Measurements from ENCODE around the gene CERS6. TPM values are rescaled to one million over a fixed set of nuclear protein-coding genes. Genes with fewer than 3 reads are reported as not detected.

Gene CERS6
- total and polyA plus RNA-seq, 4 donors = 4.3 to 10.6 (median 6.4) TPM

DNA sequence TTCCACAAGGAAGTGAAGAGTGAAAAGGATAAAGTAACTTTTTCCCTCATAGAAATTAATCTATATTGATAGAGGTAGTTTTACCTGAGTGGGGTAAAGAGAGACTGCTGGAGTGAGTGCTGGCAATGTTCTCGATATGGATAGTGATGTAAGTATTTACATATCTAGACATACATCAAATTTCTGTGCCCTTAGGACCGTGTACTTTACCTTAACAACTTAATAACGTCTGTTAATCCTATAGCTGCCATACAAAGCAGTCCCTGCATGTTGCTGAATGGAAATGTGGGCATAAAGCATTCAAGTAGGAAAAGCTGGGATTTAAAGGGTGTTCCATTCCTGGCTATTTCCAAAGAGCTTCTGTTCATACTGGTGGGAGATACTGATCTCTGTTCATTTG, 184.0 kb downstream of the CERS6 start:
- no peaks in the 10 kb centered on the region for H3K9me3 ChIP-seq (ENCODE audit: control insufficient read depth, low read length)
- no peak overlapping the region for H3K4me3 ChIP-seq (ENCODE audit: low read length in 2 of 2)
- no peaks in the 10 kb centered on the region for H3K27me3 ChIP-seq (ENCODE audit: control insufficient read depth in 1 of 2, insufficient read depth in 2 of 2, low read length in 1 of 2)
- H3K27ac ChIP-seq (ENCODE audit: low read depth in 1 of 2, low read length in 2 of 2) = no peak overlapping the region
- no peak for DNase-seq
- WGBS, 2 donors = 94 to 98% methylated on average over 3 of the region's 3 CpGs
- intact Hi-C loops (cut with DNase I) = no loop called here
- H3K4me1 ChIP-seq (ENCODE audit: control insufficient read depth in 1 of 2, insufficient read depth in 2 of 2, low read length in 2 of 2) = peaks cover 0 to 3% of the 10 kb centered on the region in 2 donors
- H3K36me3 ChIP-seq (ENCODE audit: control insufficient read depth in 1 of 2, insufficient read depth in 2 of 2, low read length in 1 of 2) = no peaks in the 10 kb centered on the region
- ATAC-seq (ENCODE audit: low FRiP score) = no peak

DNA sequence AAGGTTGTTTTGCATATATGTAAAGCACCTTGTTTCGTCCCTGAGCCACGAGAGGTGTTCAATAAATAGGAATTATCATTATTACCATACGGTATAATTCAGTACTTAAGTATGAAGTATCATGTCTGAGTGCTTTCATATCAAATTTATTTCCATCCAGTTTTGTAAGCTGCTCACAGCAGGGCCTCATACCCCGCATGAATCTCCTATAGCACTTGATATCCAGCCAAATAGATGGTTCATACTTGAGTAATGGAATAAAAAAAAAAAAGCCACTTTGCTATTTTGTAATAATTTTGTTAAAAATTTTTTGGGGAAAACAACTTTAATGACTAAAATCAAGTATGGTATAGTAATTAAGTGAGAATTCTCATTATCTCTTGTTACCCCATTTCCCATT, 185.6 kb downstream of the CERS6 start:
- H3K9me3 ChIP-seq (ENCODE audit: control insufficient read depth, low read length) = no peaks in the 10 kb centered on the region
- intact Hi-C loops (cut with DNase I) = no loop called here
- 99% methylated on average over 4 of the region's 4 CpGs for WGBS, 2 donors
- DNase-seq = no peak
- no peak overlapping the region for H3K27ac ChIP-seq (ENCODE audit: low read depth in 1 of 2, low read length in 2 of 2)
- no peaks in the 10 kb centered on the region for H3K4me1 ChIP-seq (ENCODE audit: control insufficient read depth in 1 of 2, insufficient read depth in 2 of 2, low read length in 2 of 2)
- no peak overlapping the region for H3K4me3 ChIP-seq (ENCODE audit: low read length in 2 of 2)
- no peak for ATAC-seq (ENCODE audit: low FRiP score)
- H3K36me3 ChIP-seq (ENCODE audit: control insufficient read depth in 1 of 2, insufficient read depth in 2 of 2, low read length in 1 of 2) = no peaks in the 10 kb centered on the region
- H3K27me3 ChIP-seq (ENCODE audit: control insufficient read depth in 1 of 2, insufficient read depth in 2 of 2, low read length in 1 of 2) = no peaks in the 10 kb centered on the region

DNA sequence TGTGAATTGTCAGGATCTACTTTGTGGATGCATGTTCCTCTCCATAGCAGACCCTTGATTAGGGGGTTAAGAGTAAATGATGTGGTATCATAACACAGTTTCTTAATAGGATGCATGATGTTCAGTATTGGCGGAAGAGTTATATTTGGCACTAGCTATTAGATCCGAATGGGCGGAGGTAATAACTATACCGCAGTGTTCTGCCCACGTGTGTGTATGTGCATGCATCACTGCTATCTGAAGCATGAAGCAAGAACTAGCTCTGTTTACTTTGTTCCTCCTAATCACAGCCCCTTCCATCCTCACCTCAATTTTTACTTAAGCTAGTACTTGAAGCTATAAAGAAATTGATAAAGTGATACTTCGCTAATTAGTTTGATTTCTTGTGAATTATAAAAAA, 186.8 kb downstream of the CERS6 start:
- H3K4me1 ChIP-seq (ENCODE audit: control insufficient read depth in 1 of 2, insufficient read depth in 2 of 2, low read length in 2 of 2) = no peaks in the 10 kb centered on the region
- H3K27me3 ChIP-seq (ENCODE audit: control insufficient read depth in 1 of 2, insufficient read depth in 2 of 2, low read length in 1 of 2) = no peaks in the 10 kb centered on the region
- WGBS, 2 donors = 90 to 98% methylated on average over 6 of the region's 6 CpGs
- no peak overlapping the region for H3K27ac ChIP-seq (ENCODE audit: low read depth in 1 of 2, low read length in 2 of 2)
- no peaks in the 10 kb centered on the region for H3K36me3 ChIP-seq (ENCODE audit: control insufficient read depth in 1 of 2, insufficient read depth in 2 of 2, low read length in 1 of 2)
- DNase-seq (no peak), ATAC-seq (ENCODE audit: low FRiP score) (no peak)
- H3K9me3 ChIP-seq (ENCODE audit: control insufficient read depth, low read length) = no peaks in the 10 kb centered on the region
- intact Hi-C loops (cut with DNase I) = no loop called here
- no peak overlapping the region for H3K4me3 ChIP-seq (ENCODE audit: low read length in 2 of 2)

DNA sequence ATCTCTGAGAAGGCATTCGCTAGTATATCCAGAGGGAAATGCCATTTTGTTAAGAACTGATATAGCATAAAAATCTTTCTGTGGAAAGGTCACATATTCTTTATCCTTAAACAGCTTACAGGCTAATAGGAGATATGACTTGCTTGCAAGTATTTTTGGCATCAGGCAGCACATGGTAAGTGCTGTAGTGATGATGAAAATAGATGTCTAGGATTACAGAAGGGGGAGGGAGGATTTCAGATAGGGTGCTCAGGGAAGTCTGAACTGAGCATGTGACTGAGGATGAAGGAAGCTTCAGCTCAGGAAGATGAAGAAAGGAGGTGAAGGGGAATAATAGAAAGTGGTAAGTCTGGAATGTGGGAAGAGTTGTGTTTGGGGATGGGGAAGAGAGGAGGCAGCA, 187.9 kb downstream of the CERS6 start:
- Histone ChIP-seq H3K36me3 (ENCODE audit: control insufficient read depth in 1 of 2, insufficient read depth in 2 of 2, low read length in 1 of 2) (no peaks in the 10 kb centered on the region), H3K9me3 (ENCODE audit: control insufficient read depth, low read length) (no peaks in the 10 kb centered on the region), H3K4me3 (ENCODE audit: low read length in 2 of 2) (no peak overlapping the region), H3K4me1 (ENCODE audit: control insufficient read depth in 1 of 2, insufficient read depth in 2 of 2, low read length in 2 of 2) (peaks cover 0 to 2% of the 10 kb centered on the region in 2 donors), H3K27me3 (ENCODE audit: control insufficient read depth in 1 of 2, insufficient read depth in 2 of 2, low read length in 1 of 2) (no peaks in the 10 kb centered on the region), H3K27ac (ENCODE audit: low read depth in 1 of 2, low read length in 2 of 2) (no peak overlapping the region)
- intact Hi-C loops (cut with DNase I) = no loop called here
- DNase-seq (no peak), ATAC-seq (ENCODE audit: low FRiP score) (no peak)
- 88 to 92% methylated on average over 1 of the region's 1 CpG for WGBS, 2 donors

DNA sequence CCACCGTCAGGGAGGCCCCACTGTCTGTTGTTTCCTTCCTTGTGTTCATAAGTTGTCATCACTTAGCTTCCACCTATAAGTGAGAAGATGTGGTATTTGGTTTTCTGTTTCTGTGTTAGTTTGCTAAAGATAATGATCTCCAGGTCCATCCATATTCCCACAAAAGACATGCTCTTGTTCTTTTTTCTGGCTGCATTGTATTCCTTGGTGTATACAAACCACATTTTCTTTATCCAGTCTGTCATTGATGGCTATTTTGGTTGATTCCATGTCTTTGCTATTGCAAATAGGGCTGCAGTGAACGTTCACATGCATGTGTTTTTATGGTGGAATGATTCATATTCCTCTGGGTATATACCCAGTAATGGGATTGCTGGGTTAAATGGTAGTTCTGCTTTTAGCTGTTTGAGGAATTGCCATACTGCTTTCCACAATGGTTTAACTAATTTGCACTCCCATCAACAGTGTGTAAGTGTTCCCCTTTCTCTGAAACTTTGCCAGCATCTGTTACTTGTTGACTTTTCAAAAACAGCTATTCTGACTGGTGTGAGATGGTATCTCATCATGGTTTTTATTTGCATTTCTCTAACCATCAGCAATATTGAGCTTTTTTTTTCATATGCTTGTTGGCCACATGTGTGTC, 189.7 kb downstream of the CERS6 start:
- H3K27ac ChIP-seq (ENCODE audit: low read depth in 1 of 2, low read length in 2 of 2) = no peak overlapping the region
- no peaks in the 10 kb centered on the region for H3K36me3 ChIP-seq (ENCODE audit: control insufficient read depth in 1 of 2, insufficient read depth in 2 of 2, low read length in 1 of 2)
- DNase-seq (no peak), ATAC-seq (ENCODE audit: low FRiP score) (no peak)
- no peak overlapping the region for H3K4me3 ChIP-seq (ENCODE audit: low read length in 2 of 2)
- 67 to 77% methylated on average over 2 of the region's 2 CpGs for WGBS, 2 donors
- H3K4me1 ChIP-seq (ENCODE audit: control insufficient read depth in 1 of 2, insufficient read depth in 2 of 2, low read length in 2 of 2) = peaks cover 0 to 3% of the 10 kb centered on the region in 2 donors
- H3K27me3 ChIP-seq (ENCODE audit: control insufficient read depth in 1 of 2, insufficient read depth in 2 of 2, low read length in 1 of 2) = no peaks in the 10 kb centered on the region
- intact Hi-C loops (cut with DNase I) = no loop called here
- H3K9me3 ChIP-seq (ENCODE audit: control insufficient read depth, low read length) = no peaks in the 10 kb centered on the region

DNA sequence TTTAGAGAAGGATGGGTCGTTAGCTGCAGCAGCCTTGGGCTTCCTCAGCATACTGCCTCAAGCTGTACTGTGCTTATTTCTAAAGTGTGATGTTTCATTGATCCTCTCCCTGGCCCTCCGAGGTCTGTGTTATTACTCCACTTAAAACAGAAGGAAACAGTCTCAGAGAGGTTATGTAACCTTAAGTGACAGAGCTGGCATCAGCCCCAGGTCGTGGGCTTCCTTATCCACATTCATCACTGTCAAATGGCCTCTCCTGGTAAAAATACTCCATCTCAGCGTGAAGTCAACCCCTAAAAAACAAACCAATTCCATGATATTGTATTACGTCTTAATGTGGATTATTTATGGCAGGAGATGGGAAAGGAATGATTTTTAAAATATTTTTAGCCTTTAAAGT, 193.0 kb downstream of the CERS6 start:
- no peak for DNase-seq
- Histone ChIP-seq H3K4me3 (ENCODE audit: low read length in 2 of 2) (no peak overlapping the region), H3K27me3 (ENCODE audit: control insufficient read depth in 1 of 2, insufficient read depth in 2 of 2, low read length in 1 of 2) (no peaks in the 10 kb centered on the region), H3K36me3 (ENCODE audit: control insufficient read depth in 1 of 2, insufficient read depth in 2 of 2, low read length in 1 of 2) (no peaks in the 10 kb centered on the region), H3K9me3 (ENCODE audit: control insufficient read depth, low read length) (no peaks in the 10 kb centered on the region), H3K4me1 (ENCODE audit: control insufficient read depth in 1 of 2, insufficient read depth in 2 of 2, low read length in 2 of 2) (peaks cover 3% of the 10 kb centered on the region in 2 donors), H3K27ac (ENCODE audit: low read depth in 1 of 2, low read length in 2 of 2) (no peak overlapping the region)
- intact Hi-C loops (cut with DNase I) = no loop called here
- WGBS, 2 donors = 3 to 5% methylated on average over 5 of the region's 5 CpGs
- no peak for ATAC-seq (ENCODE audit: low FRiP score)

DNA sequence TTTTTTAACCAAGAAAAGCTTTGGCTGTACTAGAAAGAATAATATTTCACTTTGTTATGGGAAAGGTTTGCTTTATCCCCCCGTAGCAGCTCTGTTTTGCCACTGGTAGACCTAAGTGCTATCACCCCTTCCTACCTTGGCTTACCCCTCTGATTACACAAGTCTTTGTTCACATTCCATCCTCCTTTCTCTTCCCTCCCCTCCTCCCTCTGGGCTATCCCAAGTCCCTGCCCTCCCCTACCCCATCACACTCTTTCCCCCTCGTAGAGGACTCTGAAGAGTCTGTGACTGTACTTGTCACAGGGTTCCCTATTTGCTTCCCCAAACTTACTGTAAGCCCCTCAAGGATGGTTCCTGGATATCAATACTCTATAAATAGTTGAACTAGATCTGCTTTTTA, 193.5 kb downstream of the CERS6 start:
- Histone ChIP-seq H3K36me3 (ENCODE audit: control insufficient read depth in 1 of 2, insufficient read depth in 2 of 2, low read length in 1 of 2) (no peaks in the 10 kb centered on the region), H3K9me3 (ENCODE audit: control insufficient read depth, low read length) (no peaks in the 10 kb centered on the region), H3K27ac (ENCODE audit: low read depth in 1 of 2, low read length in 2 of 2) (no peak overlapping the region), H3K4me3 (ENCODE audit: low read length in 2 of 2) (no peak overlapping the region), H3K27me3 (ENCODE audit: control insufficient read depth in 1 of 2, insufficient read depth in 2 of 2, low read length in 1 of 2) (no peaks in the 10 kb centered on the region), H3K4me1 (ENCODE audit: control insufficient read depth in 1 of 2, insufficient read depth in 2 of 2, low read length in 2 of 2) (peaks cover 3% of the 10 kb centered on the region in 2 donors)
- ATAC-seq (ENCODE audit: low FRiP score) (no peak), DNase-seq (no peak)
- intact Hi-C loops (cut with DNase I) = no loop called here
- 8 to 9% methylated on average over 2 of the region's 2 CpGs for WGBS, 2 donors

DNA sequence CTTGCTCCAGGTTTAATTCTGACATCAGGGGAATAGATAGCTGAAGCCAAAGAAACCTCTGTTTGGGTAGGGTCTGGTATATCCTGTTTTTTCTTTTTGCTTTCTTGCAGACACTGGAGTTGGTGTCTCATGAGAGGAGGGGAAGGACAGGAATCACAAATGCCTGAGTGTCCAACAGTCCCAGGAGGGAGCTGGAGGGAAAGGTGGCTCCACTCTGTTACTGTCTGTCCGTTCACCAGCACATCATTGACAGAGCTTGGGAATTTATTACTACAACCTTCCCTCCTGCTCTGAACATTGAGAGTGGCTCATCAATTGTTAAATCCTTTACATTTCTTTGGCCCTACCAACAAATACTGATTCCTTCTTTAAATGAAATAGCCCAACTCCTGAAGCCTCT, 194.1 kb downstream of the CERS6 start:
- intact Hi-C loops (cut with DNase I) = no loop called here
- ATAC-seq (ENCODE audit: low FRiP score) = no peak
- WGBS, 2 donors = 47 to 96% methylated on average over 1 of the region's 1 CpG
- Histone ChIP-seq H3K4me1 (ENCODE audit: control insufficient read depth in 1 of 2, insufficient read depth in 2 of 2, low read length in 2 of 2) (peaks cover 3% of the 10 kb centered on the region in 2 donors), H3K4me3 (ENCODE audit: low read length in 2 of 2) (no peak overlapping the region), H3K36me3 (ENCODE audit: control insufficient read depth in 1 of 2, insufficient read depth in 2 of 2, low read length in 1 of 2) (no peaks in the 10 kb centered on the region), H3K27me3 (ENCODE audit: control insufficient read depth in 1 of 2, insufficient read depth in 2 of 2, low read length in 1 of 2) (no peaks in the 10 kb centered on the region), H3K9me3 (ENCODE audit: control insufficient read depth, low read length) (no peaks in the 10 kb centered on the region), H3K27ac (ENCODE audit: low read depth in 1 of 2, low read length in 2 of 2) (no peak overlapping the region)
- no peak for DNase-seq

DNA sequence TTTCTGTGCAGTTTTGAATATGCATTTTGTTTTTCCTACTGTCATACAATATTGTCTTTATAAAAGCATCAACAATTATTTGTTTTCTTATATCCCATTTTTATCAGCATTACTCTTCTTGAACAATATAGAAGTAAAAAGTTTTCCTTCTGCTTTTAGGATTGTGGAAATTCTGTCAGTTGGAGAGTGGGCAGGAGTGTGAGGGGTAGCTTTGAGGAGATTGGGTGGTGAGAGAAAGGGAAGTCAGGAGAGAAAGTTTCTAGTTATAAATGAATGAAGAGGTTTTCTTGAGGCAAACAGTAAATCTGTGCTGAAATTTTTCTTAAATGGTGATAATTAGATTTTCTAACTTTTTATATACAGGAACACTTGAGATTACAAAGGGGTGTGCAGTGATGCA, 194.7 kb downstream of the CERS6 start:
- Histone ChIP-seq H3K27ac (ENCODE audit: low read depth in 1 of 2, low read length in 2 of 2) (no peak overlapping the region), H3K9me3 (ENCODE audit: control insufficient read depth, low read length) (no peaks in the 10 kb centered on the region), H3K27me3 (ENCODE audit: control insufficient read depth in 1 of 2, insufficient read depth in 2 of 2, low read length in 1 of 2) (no peaks in the 10 kb centered on the region), H3K4me3 (ENCODE audit: low read length in 2 of 2) (no peak overlapping the region), H3K4me1 (ENCODE audit: control insufficient read depth in 1 of 2, insufficient read depth in 2 of 2, low read length in 2 of 2) (peaks cover 3% of the 10 kb centered on the region in 2 donors), H3K36me3 (ENCODE audit: control insufficient read depth in 1 of 2, insufficient read depth in 2 of 2, low read length in 1 of 2) (no peaks in the 10 kb centered on the region)
- no peak for DNase-seq
- ATAC-seq (ENCODE audit: low FRiP score) = no peak
- intact Hi-C loops (cut with DNase I) = no loop called here
